Retinal pigment epithelial cell (primary cell): ENCODE results near the gene PPP1CB.

Source experiments
- DNase-seq: peaks from one replicate; pipeline ENCODE4 v3.0.0-alpha.2; 2010; ENCODE audit warnings: low read depth
- H3K4me3 ChIP-seq: 2 replicates; pipeline ENCODE4 v1.5.1; 2011; ENCODE audit warnings: mild to moderate bottlenecking, low read length, control low read depth, moderate library complexity
- CTCF ChIP-seq: conservative IDR thresholded peaks from 2 replicates; pipeline ENCODE4 v1.5.1; 2011; ENCODE audit warnings: low read depth, low read length, control low read depth, inconsistent platforms

PPP1CB gene

GRCh38 chr2:28745225-28745624 is 6.4 kb upstream of the PPP1CB start:
- TF ChIP-seq CTCF = no peak
- no peak for DNase-seq
- H3K4me3 ChIP-seq = no peak overlapping the region

- DNase-seq = no peak
- no peak overlapping the region for H3K4me3 ChIP-seq
- TF ChIP-seq CTCF = no peak
Observed at GRCh38 chr2:28745876-28746275, 5.8 kb upstream of the PPP1CB start.

- no peak for DNase-seq
- no peak overlapping the region for H3K4me3 ChIP-seq
- no peak for TF ChIP-seq CTCF
Observed at GRCh38 chr2:28746429-28747111, 5.1 kb upstream of the PPP1CB start.

- DNase-seq = no peak
- no peak overlapping the region for H3K4me3 ChIP-seq
- TF ChIP-seq CTCF = no peak
Observed at GRCh38 chr2:28747714-28748113, 3.9 kb upstream of the PPP1CB start.

DNA sequence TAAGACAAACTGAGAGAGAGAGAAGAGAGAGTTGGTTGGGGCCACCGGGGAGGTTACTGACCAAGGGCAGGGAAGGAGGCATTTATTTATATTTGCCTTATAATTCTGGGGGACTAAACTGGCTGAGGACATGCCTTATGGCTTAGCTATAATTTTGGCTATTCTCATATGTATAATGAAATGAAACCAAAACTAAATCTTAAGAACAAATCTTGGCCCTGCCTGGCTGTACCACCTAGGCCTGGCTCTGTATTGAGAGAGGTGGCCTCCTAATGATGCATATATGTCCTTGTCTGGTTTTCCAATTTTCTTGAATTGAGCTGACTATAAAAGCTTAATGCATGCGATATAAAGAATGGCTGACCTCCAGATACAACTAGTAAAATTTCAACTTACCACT is 3.5 kb upstream of the PPP1CB start:
- no peak overlapping the region for H3K4me3 ChIP-seq
- no peak for DNase-seq
- TF ChIP-seq CTCF = no peak

DNA sequence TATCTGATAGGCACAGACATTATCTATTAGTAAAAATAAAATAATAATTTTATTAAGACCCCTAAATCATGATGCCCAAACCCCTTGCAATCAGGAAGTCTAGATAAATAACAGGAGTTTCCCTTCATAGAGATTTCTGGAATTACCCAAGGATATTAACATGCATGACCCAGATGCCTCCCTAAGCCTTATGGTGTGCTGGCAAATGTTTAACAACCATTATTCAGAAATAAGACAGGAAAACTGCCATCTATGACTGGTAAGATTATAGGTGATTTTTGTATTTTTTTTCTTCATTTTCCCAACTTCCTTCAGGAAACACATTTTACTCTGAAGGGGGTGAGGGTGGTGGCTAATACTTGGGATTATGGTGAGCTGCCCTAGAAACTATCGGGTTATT is 2.7 kb upstream of the PPP1CB start:
- no peak overlapping the region for H3K4me3 ChIP-seq
- no peak for DNase-seq
- TF ChIP-seq CTCF = no peak

DNA sequence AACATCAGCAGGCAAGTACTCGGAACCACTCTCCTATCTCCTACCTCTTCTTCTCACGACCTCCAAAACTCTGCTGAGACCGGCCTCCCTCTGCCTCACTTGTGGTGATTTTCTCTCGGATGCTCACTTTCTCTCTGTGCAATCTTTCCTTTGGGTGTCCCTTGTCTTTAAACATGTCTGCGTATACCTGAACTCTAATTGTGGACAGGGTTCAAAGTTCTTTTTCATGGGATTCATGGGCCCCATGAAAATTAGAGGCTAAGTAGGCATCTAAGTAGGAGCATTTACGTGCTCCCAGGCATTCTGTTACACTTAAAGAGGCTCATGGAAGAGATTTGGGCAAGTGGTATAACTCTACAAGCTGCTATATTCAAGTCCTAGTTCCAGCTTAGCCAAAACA is 2.1 kb upstream of the PPP1CB start:
- no peak for DNase-seq
- no peak for TF ChIP-seq CTCF
- no peak overlapping the region for H3K4me3 ChIP-seq
